B cell (primary cell): Measurements from ENCODE around the gene KCTD6. TPM values are rescaled to one million over a fixed set of nuclear protein-coding genes. Genes with fewer than 3 reads are reported as not detected.

Source experiments
- ATAC-seq: fragments of 200-7000 bp; cut with Tn5 transposase; one replicate; pipeline ENCODE4 v1.10.0; 2021; ENCODE audit warnings: low read depth, mild to moderate bottlenecking, moderate number of reproducible peaks, moderate library complexity
- CTCF ChIA-PET: fragments of 350-600 bp; sonication (Branson Sonifier 250); formaldehyde crosslinking; loops from one replicate; lab custom pipeline; 2021; ENCODE audit warnings: antibody characterized with exemption, inconsistent platforms; lab: Charles Lee
- POLR2A ChIA-PET: fragments of 350-600 bp; sonication (Branson Sonifier 250); formaldehyde crosslinking; loops from one replicate; lab custom pipeline; 2021; ENCODE audit warnings: antibody characterized with exemption; lab: Charles Lee
- DNase-seq: peaks from one replicate; pipeline ENCODE4 v3.0.0; 2013
- H2AFZ ChIP-seq: 2 replicates; pipeline ENCODE4 v1.6.1; 2012; ENCODE audit warnings: mild to moderate bottlenecking, low read depth, low read length; ENCODE audit not compliant: insufficient read depth, poor library complexity, severe bottlenecking
- H3K27ac ChIP-seq, 2 donors: 1 replicate in 1 of 2; 2 replicates in 1 of 2; pipeline ENCODE4 v1.5.1; 2012 to 2013; ENCODE audit warnings: low read length in 2 of 2, mild to moderate bottlenecking in 2 of 2, moderate library complexity in 1 of 2
- H3K27me3 ChIP-seq, 4 experiments: fragments of 200-600 bp in 1 of 4; sonication (generic) in 1 of 4; replicated peaks in 1 of 4; 1 replicate in 2 of 4; 2 replicates in 2 of 4; pipeline versions ENCODE4 v1.6.1 to v1.7.0; 2013 to 2016; ENCODE audit warnings: low read length in 3 of 4, mild to moderate bottlenecking in 2 of 4, mixed read lengths in 1 of 4, moderate library complexity in 1 of 4; ENCODE audit not compliant: insufficient read depth in 4 of 4, control insufficient read depth in 3 of 4; ENCODE audit errors: control extremely low read depth in 1 of 4
- H3K36me3 ChIP-seq, 2 experiments: replicated peaks in 1 of 2; 1 replicate in 1 of 2; 2 replicates in 1 of 2; pipeline versions ENCODE4 v1.6.1 to v1.7.1; 2013; ENCODE audit warnings: low read length in 1 of 2; ENCODE audit not compliant: insufficient read depth in 2 of 2, control insufficient read depth in 1 of 2; ENCODE audit errors: control extremely low read depth in 1 of 2, extremely low read depth in 1 of 2
- H3K4me1 ChIP-seq, 2 donors: fragments of 200-600 bp in 1 of 2; sonication (generic) in 1 of 2; 1 replicate in 1 of 2; 2 replicates in 1 of 2; pipeline versions ENCODE4 v1.5.1 to v1.6.1; 2013 to 2017; ENCODE audit warnings: low read length in 2 of 2; ENCODE audit not compliant: control insufficient read depth in 2 of 2, insufficient read depth in 2 of 2
- H3K4me2 ChIP-seq: replicated peaks from 2 replicates; pipeline ENCODE3; 2012; ENCODE audit warnings: mild to moderate bottlenecking, low read depth, low read length; ENCODE audit not compliant: poor library complexity, severe bottlenecking
- H3K4me3 ChIP-seq, 5 experiments: fragments of 200-600 bp in 1 of 5; sonication (generic) in 1 of 5; 1 replicate in 3 of 5; 2 replicates in 2 of 5; pipeline versions ENCODE4 v1.5.1 to v1.7.0; 2011 to 2016; ENCODE audit warnings: low read length in 4 of 5, mild to moderate bottlenecking in 4 of 5, low read depth in 2 of 5, control low read depth in 1 of 5, moderate library complexity in 1 of 5; ENCODE audit not compliant: insufficient read depth in 1 of 5; ENCODE audit errors: control extremely low read depth in 1 of 5, extremely low read depth in 1 of 5
- H3K79me2 ChIP-seq: fragments of 200-600 bp; sonication (generic); one replicate; pipeline ENCODE4 v1.6.0; 2016; ENCODE audit warnings: low read length; ENCODE audit not compliant: control insufficient read depth, insufficient read depth
- H3K9ac ChIP-seq: fragments of 200-600 bp; sonication (generic); 2 replicates; pipeline ENCODE4 v1.6.1; 2017; ENCODE audit warnings: mild to moderate bottlenecking, low read length, moderate library complexity
- H3K9me3 ChIP-seq, 3 donors: one replicate each; pipeline versions ENCODE4 v1.6.1 to v1.7.1; 2013; ENCODE audit warnings: low read length in 2 of 3; ENCODE audit not compliant: control insufficient read depth in 2 of 3, insufficient read depth in 1 of 3; ENCODE audit errors: control extremely low read depth in 1 of 3
- H4K20me1 ChIP-seq: 2 replicates; pipeline ENCODE4 v1.6.0; 2012; ENCODE audit warnings: mild to moderate bottlenecking, low read length; ENCODE audit not compliant: insufficient read depth, control insufficient read depth, poor library complexity, severe bottlenecking
- H3K27ac Mint-ChIP-seq: one replicate; pipeline ENCODE4 v1.8.0; 2021; ENCODE audit warnings: mixed read lengths
- H3K27me3 Mint-ChIP-seq: one replicate; pipeline ENCODE4 v1.8.0; 2021; ENCODE audit warnings: mixed read lengths
- H3K4me1 Mint-ChIP-seq: one replicate; pipeline ENCODE4 v1.8.0; 2021; ENCODE audit warnings: mixed read lengths
- H3K4me3 Mint-ChIP-seq: one replicate; pipeline ENCODE4 v1.8.0; 2021; ENCODE audit warnings: mixed read lengths
- H3K9me3 Mint-ChIP-seq: one replicate; pipeline ENCODE4 v1.8.0; 2022; ENCODE audit warnings: mixed read lengths; ENCODE audit not compliant: insufficient read depth
- CTCF ChIP-seq: fragments of 200-600 bp; IDR thresholded peaks from one replicate; pipeline ENCODE4 v1.8.0; 2022; ENCODE audit warnings: antibody characterized with exemption, mild to moderate bottlenecking
- EZH2 ChIP-seq: IDR thresholded peaks from 2 replicates; pipeline ENCODE4 v1.6.1; 2012; ENCODE audit warnings: borderline replicate concordance, low read depth, mild to moderate bottlenecking, moderate library complexity, low read length; ENCODE audit not compliant: insufficient read depth, poor library complexity, severe bottlenecking
- WGBS: methylation state at CpG from one replicate; pipeline ENCODE4 v1.1.5; 2013; ENCODE audit warnings: missing lambda C conversion rate; ENCODE audit not compliant: insufficient coverage; 5-methylcytosine and 5-hydroxymethylcytosine counted together
- intact Hi-C: fragments of 100-400 bp; cut with micrococcal nuclease; formaldehyde crosslinking; loops from one replicate; pipeline ENCODE4 v1.10.0; 2022
- polyA plus RNA-seq: library from polyadenylated mRNA; depleted of rRNA; stranded (reverse); fragments of >200 nt; gene quantifications from 2 replicates; pipeline ENCODE4 v1.2.3, GENCODE V29; 2012
- total RNA-seq, 2 donors: library from RNA; stranded (reverse); fragments of 120-200 nt in 1 of 2; gene quantifications; 1 replicate in 1 of 2; 2 replicates in 1 of 2; pipeline versions ENCODE4 v1.2.3 to v1.2.4, GENCODE V29; 2013 to 2022

KCTD6 gene
- total and polyA plus RNA-seq, 2 donors (not counting 1 experiment from before 2014, with no cell fraction given) = 7.4 to 14.6 TPM

- WGBS = 98% methylated on average over 5 of the region's 12 CpGs
- no peak overlapping the region for H3K4me3 ChIP-seq
- no peaks in the 10 kb centered on the region for H3K27me3 Mint-ChIP-seq
- H3K9ac ChIP-seq = no peak overlapping the region
- H3K27ac Mint-ChIP-seq = peak overlapping the region; percentile 41
- intact Hi-C loops = no loop called here
- no peak overlapping the region for H2AFZ ChIP-seq
- no peaks in the 10 kb centered on the region for H3K36me3 ChIP-seq
- no peak overlapping the region for H3K4me2 ChIP-seq
- H3K9me3 ChIP-seq = no peaks in the 10 kb centered on the region
- H3K4me3 Mint-ChIP-seq = no peak overlapping the region
- no peaks in the 10 kb centered on the region for H3K27me3 ChIP-seq
- no peaks in the 10 kb centered on the region for H4K20me1 ChIP-seq
- no peak overlapping the region for H3K27ac ChIP-seq
- DNase-seq (no peak), ATAC-seq (no peak)
- CTCF ChIA-PET = interaction anchor here (1.0 to 1.9 kb wide), 2 partner anchors 21 kb away, joined by 4 to 7 read pairs; partner anchors contain the start of gene KCTD6
- H3K4me1 Mint-ChIP-seq = peaks cover 26% of the 10 kb centered on the region
- POLR2A ChIA-PET = no interaction called here
- no peaks in the 10 kb centered on the region for H3K9me3 Mint-ChIP-seq
- TF ChIP-seq CTCF (no peak), EZH2 (no peak)
- no peaks in the 10 kb centered on the region for H3K79me2 ChIP-seq
- H3K4me1 ChIP-seq = peaks cover 15 to 17% of the 10 kb centered on the region in 2 donors
Observed at GRCh38 chr3:58470363-58471024, 21.4 kb upstream of the KCTD6 start.
